K562 (cell line): ENCODE measurements around the gene FAM117B. TPM values are rescaled to one million over a fixed set of nuclear protein-coding genes. Genes with fewer than 3 reads are reported as not detected.

ENCODE experiments used
- ATAC-seq: fragments of 200-7000 bp; cut with Tn5 transposase; 3 replicates; pipeline ENCODE4 v1.9.1; 2020; ENCODE audit warnings: moderate library complexity
- BruUV-seq: library from RNA; stranded (reverse); fragments of 400-500 nt; replicated peaks from 2 replicates; lab custom pipeline; 2021; lab: Mats Ljungman, UMichigan
- CTCF ChIA-PET: fragments of 300-600 bp; formaldehyde crosslinking; extraction: SDS; loops from one replicate; lab custom pipeline; 2021; ENCODE audit warnings: low intra/inter-chr PET ratio; lab: Yijun Ruan, JAX
- POLR2A ChIA-PET: fragments of 300-600, 350-650 bp; sonication (Branson Sonifier 250); formaldehyde crosslinking; extraction: SDS; loops from one replicate; lab custom pipeline; 2021; ENCODE audit warnings: antibody characterized with exemption, inconsistent platforms; lab: Yijun Ruan, JAX
- DNase-seq, 4 experiments: peaks; one replicate each; pipeline versions ENCODE4 v3.0.0 to v3.0.0-alpha.2; 2011 to 2018; ENCODE audit warnings: low spot score in 3 of 4, mixed read lengths in 3 of 4; ENCODE audit errors: extremely low read depth in 1 of 4
- FAIRE-seq: peaks from 2 replicates; lab custom pipeline; 2011; peaks lifted over from hg19 to GRCh38; lab: Jason Lieb, UNC
- H2AFZ ChIP-seq: 2 replicates; pipeline ENCODE4 v1.6.0; 2011; ENCODE audit warnings: low read depth, low read length, control low read depth, inconsistent platforms
- H3K27ac ChIP-seq: fragments of 200-600 bp; 3 replicates; pipeline ENCODE4 v1.8.0; 2011; ENCODE audit warnings: low read depth, mild to moderate bottlenecking, control low read depth, inconsistent platforms, low read length, moderate library complexity, mixed read lengths; ENCODE audit errors: extremely low read depth
- H3K27me3 ChIP-seq, 2 experiments: fragments of 300-600 bp in 1 of 2; 2 replicates in 1 of 2; 3 replicates in 1 of 2; pipeline versions ENCODE4 v1.6.0 to v1.8.0; 2011; ENCODE audit warnings: inconsistent platforms in 2 of 2, low read length in 2 of 2, mild to moderate bottlenecking in 1 of 2, mixed read lengths in 1 of 2, moderate library complexity in 1 of 2; ENCODE audit not compliant: control insufficient read depth in 2 of 2, insufficient read depth in 2 of 2
- H3K36me3 ChIP-seq: fragments of 300-600 bp; 3 replicates; pipeline ENCODE4 v1.8.0; 2011; ENCODE audit warnings: mild to moderate bottlenecking, low read length, inconsistent platforms; ENCODE audit not compliant: control insufficient read depth, insufficient read depth
- H3K4me1 ChIP-seq, 2 experiments: fragments of 200-600 bp in 1 of 2; replicated peaks in 1 of 2; 2 replicates in 1 of 2; 3 replicates in 1 of 2; pipeline versions ENCODE4 v1.5.1 to v1.8.0; 2011; ENCODE audit warnings: inconsistent platforms in 2 of 2, low read length in 2 of 2, mild to moderate bottlenecking in 1 of 2, mixed read lengths in 1 of 2, moderate library complexity in 1 of 2; ENCODE audit not compliant: control insufficient read depth in 2 of 2, insufficient read depth in 2 of 2
- H3K4me2 ChIP-seq: 2 replicates; pipeline ENCODE4 v1.6.1; 2011; ENCODE audit warnings: low read length, control low read depth, inconsistent platforms, mixed read lengths; ENCODE audit not compliant: insufficient read depth
- H3K4me3 ChIP-seq: fragments of 200-600 bp; sonication (generic), shearing (Covaris generic); 2 replicates; pipeline ENCODE4 v1.5.1; 2016; ENCODE audit warnings: control low read depth, inconsistent platforms
- H3K79me2 ChIP-seq: fragments of 200-600 bp; 3 replicates; pipeline ENCODE4 v1.8.0; 2011; ENCODE audit warnings: low read length, inconsistent platforms; ENCODE audit not compliant: control insufficient read depth, insufficient read depth
- H3K9ac ChIP-seq, 2 experiments: 2 replicates each; pipeline versions ENCODE4 v1.6.0 to v1.6.1; 2011; ENCODE audit warnings: low read depth in 2 of 2, low read length in 2 of 2, control low read depth in 1 of 2, inconsistent platforms in 1 of 2, mild to moderate bottlenecking in 1 of 2, mixed read lengths in 1 of 2; ENCODE audit not compliant: insufficient read depth in 1 of 2
- H3K9me1 ChIP-seq: one replicate; pipeline ENCODE4 v1.6.0; 2011; ENCODE audit warnings: inconsistent platforms, mild to moderate bottlenecking, low read length, moderate library complexity; ENCODE audit not compliant: control insufficient read depth, insufficient read depth
- H3K9me3 ChIP-seq: replicated peaks from 2 replicates; pipeline ENCODE4 v1.5.1; 2011; ENCODE audit warnings: low read depth, low read length, inconsistent platforms; ENCODE audit not compliant: control insufficient read depth, insufficient read depth
- H4K20me1 ChIP-seq: replicated peaks from 2 replicates; pipeline ENCODE4 v1.6.1; 2011; ENCODE audit warnings: low read length, inconsistent platforms, mixed read lengths; ENCODE audit not compliant: control insufficient read depth, insufficient read depth
- ELK3 ChIP-seq: fragments of 450-650 bp; formaldehyde crosslinking; IDR thresholded peaks from 2 replicates; pipeline ENCODE4 v1.4.0; 2020; ENCODE audit warnings: mild to moderate bottlenecking
- MCM3 ChIP-seq: fragments of 450-650 bp; IDR thresholded peaks from 2 replicates; pipeline ENCODE4 v1.6.1; 2016
- MCM5 ChIP-seq: fragments of 450-650 bp; IDR thresholded peaks from 2 replicates; pipeline ENCODE4 v1.6.1; 2016; ENCODE audit warnings: low read depth
- MTF1 ChIP-seq: fragments of 250-450 bp; sonication (Bioruptor Pico); IDR thresholded peaks from 2 replicates; pipeline ENCODE4 v1.9.0; 2021; ENCODE audit warnings: moderate library complexity, mild to moderate bottlenecking, inconsistent platforms, borderline replicate concordance
- POU5F1 ChIP-seq: fragments of 150-350 bp; IDR thresholded peaks from 2 replicates; pipeline ENCODE4 v1.6.1; 2014; ENCODE audit warnings: borderline replicate concordance, low read length, low read depth, mild to moderate bottlenecking; ENCODE audit not compliant: partially characterized antibody
- SPI1 ChIP-seq: IDR thresholded peaks from 2 replicates; pipeline ENCODE4 v1.6.1; 2011; ENCODE audit warnings: low read depth, low read length, control low read depth, borderline replicate concordance
- TCF7L2 ChIP-seq: fragments of 150-350 bp; IDR thresholded peaks from 2 replicates; pipeline ENCODE4 v1.6.1; 2016; ENCODE audit warnings: low read depth, mild to moderate bottlenecking, low read length, moderate library complexity
- WGBS: fragments of 100-300 bp; shearing (Covaris generic); methylation state at CpG from one replicate; pipeline ENCODE4 v1.1.6; 2016; ENCODE audit warnings: low coverage, mixed read lengths; ENCODE audit not compliant: insufficient coverage; ENCODE audit errors: missing lambda C conversion rate; 5-methylcytosine and 5-hydroxymethylcytosine counted together
- in situ Hi-C: fragments of 300-500 bp; cut with MboI; formaldehyde crosslinking; loops from 4 replicates; pipeline ENCODE4 v1.15.0; 2018; ENCODE audit warnings: inconsistent platforms, mixed read lengths
- intact Hi-C: fragments of 100-400 bp; cut with micrococcal nuclease; formaldehyde crosslinking; loops from 2 replicates; pipeline ENCODE4 v1.14.2; 2022
- polyA plus RNA-seq, 8 experiments: library from polyadenylated mRNA; depleted of rRNA in 4 of 8; stranded (reverse) in 5 of 8; unstranded in 3 of 8; fragments of >200 nt; fragmentation: Nextera tagmentation in 2 of 8; fragmentation: Illumina TruSeq in 1 of 8; extraction: Ambion mirVana in 2 of 8; extraction: Trizol in 1 of 8; gene quantifications; 2 replicates each; pipeline versions ENCODE4 v1.2.1 to v1.2.3, GENCODE V29; 2011 to 2014; ENCODE audit warnings: inconsistent platforms in 1 of 8, missing spikeins in 1 of 8
- total RNA-seq, 7 experiments: library from RNA; depleted of rRNA in 6 of 7; stranded (reverse); fragments of >200 nt in 6 of 7; fragmentation: Illumina TruSeq in 2 of 7; extraction: Trizol in 2 of 7; gene quantifications; 2 replicates each; pipeline versions ENCODE4 v1.2.1 to v1.2.3, GENCODE V29; 2011 to 2021; ENCODE audit warnings: low replicate concordance in 1 of 7

Gene FAM117B
- total and polyA plus RNA-seq, 9 of the 15 experiments (the other 6 are each of a cell fraction or from before 2014, with no cell fraction given) = 1.6 to 5.2 (median 2.6) TPM

- TF ChIP-seq TCF7L2 (no peak), MCM5 (no peak), POU5F1 (no peak)
Measured at GRCh38 chr2:202814226-202814625, 179.5 kb downstream of the FAM117B start (continued).

GRCh38 chr2:202815548-202816360 is 181.0 kb downstream of the FAM117B start:
- H3K9ac ChIP-seq = no peak overlapping the region
- POLR2A ChIA-PET = no interaction called here
- no peaks in the 10 kb centered on the region for H4K20me1 ChIP-seq
- no peak overlapping the region for H3K27ac ChIP-seq
- peaks cover 0 to 2% of the 10 kb centered on the region in 2 experiments; a peak in 1 of 5 replicates for H3K4me1 ChIP-seq
- no TSS peak for BruUV-seq
- FAIRE-seq = no peak
- in situ Hi-C loops = no loop called here
- no peak overlapping the region for H2AFZ ChIP-seq
- no peak for ATAC-seq
- no peaks in the 10 kb centered on the region for H3K9me1 ChIP-seq
- no peak overlapping the region for H3K4me3 ChIP-seq
- 25% methylated on average over 4 of the region's 4 CpGs for WGBS
- H3K27me3 ChIP-seq = no peaks in the 10 kb centered on the region
- CTCF ChIA-PET = no interaction called here
- no peak overlapping the region for H3K4me2 ChIP-seq
- no peaks in the 10 kb centered on the region for H3K36me3 ChIP-seq
- TF ChIP-seq TCF7L2 (no peak), ELK3 (CRISPR knock-in tag) (no peak), SPI1 (no peak), MTF1 (CRISPR knock-in tag) (no peak), MCM3 (no peak)
- TF ChIP-seq, all 486 proteins: peak for 0
- intact Hi-C loops = no loop called here
- no peak for DNase-seq
- H3K9me3 ChIP-seq = no peaks in the 10 kb centered on the region
- H3K79me2 ChIP-seq = no peaks in the 10 kb centered on the region
